Keratinocyte (primary cell): ENCODE data around the gene USP20. TPM values are rescaled to one million over a fixed set of nuclear protein-coding genes. Genes with fewer than 3 reads are reported as not detected.

Source experiments
- DNase-seq: peaks from one replicate; pipeline ENCODE4 v3.0.0-alpha.2; 2011; ENCODE audit warnings: low read depth, missing footprints, low spot score
- FAIRE-seq: peaks from 2 replicates; lab custom pipeline; 2011; peaks lifted over from hg19 to GRCh38; lab: Jason Lieb, UNC
- H2AFZ ChIP-seq: 2 replicates; pipeline ENCODE4 v1.6.0; 2012; ENCODE audit warnings: low read length, control low read depth, inconsistent platforms; ENCODE audit not compliant: control insufficient read depth
- H3K27ac ChIP-seq: 2 replicates; pipeline ENCODE4 v1.5.1; 2011; ENCODE audit warnings: low read length; ENCODE audit not compliant: control insufficient read depth, insufficient read depth
- H3K27me3 ChIP-seq: 3 replicates; pipeline ENCODE4 v1.6.0; 2011; ENCODE audit warnings: low read length; ENCODE audit not compliant: control insufficient read depth, insufficient read depth; ENCODE audit errors: extremely low read depth
- H3K36me3 ChIP-seq, 2 experiments: 2 replicates in 1 of 2; 3 replicates in 1 of 2; pipeline ENCODE4 v1.5.1; 2011; ENCODE audit warnings: low read length in 2 of 2, mild to moderate bottlenecking in 1 of 2; ENCODE audit not compliant: control insufficient read depth in 2 of 2, insufficient read depth in 2 of 2; ENCODE audit errors: extremely low read depth in 1 of 2
- H3K4me1 ChIP-seq: 3 replicates; pipeline ENCODE4 v1.5.1; 2011; ENCODE audit warnings: low read length; ENCODE audit not compliant: control insufficient read depth, insufficient read depth; ENCODE audit errors: extremely low read depth
- H3K4me2 ChIP-seq: 3 replicates; pipeline ENCODE4 v1.6.0; 2011; ENCODE audit warnings: low read depth, low read length; ENCODE audit not compliant: control insufficient read depth, insufficient read depth; ENCODE audit errors: extremely low read depth
- H3K4me3 ChIP-seq, 3 experiments: fragments of 200-600 bp in 1 of 3; sonication (generic) in 1 of 3; 2 replicates in 2 of 3; 3 replicates in 1 of 3; pipeline ENCODE4 v1.5.1; 2011 to 2016; ENCODE audit warnings: low read length in 3 of 3, mild to moderate bottlenecking in 3 of 3, control low read depth in 2 of 3, inconsistent platforms in 1 of 3, low read depth in 1 of 3, mixed read lengths in 1 of 3, mixed run types in 1 of 3, moderate library complexity in 1 of 3; ENCODE audit not compliant: control insufficient read depth in 2 of 3, insufficient read depth in 2 of 3; ENCODE audit errors: extremely low read depth in 1 of 3
- H3K79me2 ChIP-seq: 2 replicates; pipeline ENCODE4 v1.6.0; 2012; ENCODE audit warnings: low read length; ENCODE audit not compliant: control insufficient read depth, insufficient read depth
- H3K9ac ChIP-seq: 3 replicates; pipeline ENCODE4 v1.6.0; 2011; ENCODE audit warnings: low read length; ENCODE audit not compliant: control insufficient read depth, insufficient read depth; ENCODE audit errors: extremely low read depth
- H3K9me1 ChIP-seq: 3 replicates; pipeline ENCODE4 v1.6.0; 2011; ENCODE audit warnings: low read length; ENCODE audit not compliant: control insufficient read depth, insufficient read depth; ENCODE audit errors: extremely low read depth
- H3K9me3 ChIP-seq: 2 replicates; pipeline ENCODE4 v1.5.1; 2012; ENCODE audit warnings: low read depth, low read length; ENCODE audit not compliant: control insufficient read depth
- H4K20me1 ChIP-seq: 3 replicates; pipeline ENCODE4 v1.6.0; 2011; ENCODE audit warnings: low read length; ENCODE audit not compliant: control insufficient read depth, insufficient read depth; ENCODE audit errors: extremely low read depth
- EZH2 ChIP-seq: IDR thresholded peaks from one replicate; pipeline ENCODE4 v1.6.1; 2012; ENCODE audit warnings: inconsistent platforms, mild to moderate bottlenecking, low read length, moderate library complexity
- dilution Hi-C: fragments of 300-500 bp; cut with MboI; formaldehyde crosslinking; loops from one replicate; pipeline ENCODE4 v1.7.0; 2020; ENCODE audit warnings: low sequenced_read_pairs; ENCODE audit not compliant: extremely low pct_ligation_motif_present
- polyA plus RNA-seq, 5 experiments: library from polyadenylated mRNA; depleted of rRNA in 3 of 5; stranded (reverse) in 3 of 5; stranded (forward) in 1 of 5; unstranded in 1 of 5; fragments of >200 nt; gene quantifications; 1 replicate in 1 of 5; 2 replicates in 3 of 5; 3 replicates in 1 of 5; pipeline versions ENCODE4 v1.2.1 to v1.2.3, GENCODE V29; 2011 to 2012; ENCODE audit warnings: missing spikeins in 2 of 5, low read depth in 1 of 5, low replicate concordance in 1 of 5
- TF ChIP-seq, protein P1 (sequence below), 3 experiments: IDR thresholded peaks in 1 of 3; conservative IDR thresholded peaks in 1 of 3; optimal IDR thresholded peaks in 1 of 3; 2 replicates in 2 of 3; 3 replicates in 1 of 3; pipeline versions ENCODE3 to v1.5.1; 2011; ENCODE audit warnings: low read length in 3 of 3, mild to moderate bottlenecking in 3 of 3, moderate library complexity in 2 of 3, control low read depth in 1 of 3, inconsistent platforms in 1 of 3; ENCODE audit not compliant: insufficient read depth in 2 of 3; ENCODE audit errors: extremely low read depth in 1 of 3

Gene USP20
- polyA plus RNA-seq, 1 donor (not counting 4 experiments of a cell fraction or from before 2014, with no cell fraction given), result 6.4 TPM

DNA sequence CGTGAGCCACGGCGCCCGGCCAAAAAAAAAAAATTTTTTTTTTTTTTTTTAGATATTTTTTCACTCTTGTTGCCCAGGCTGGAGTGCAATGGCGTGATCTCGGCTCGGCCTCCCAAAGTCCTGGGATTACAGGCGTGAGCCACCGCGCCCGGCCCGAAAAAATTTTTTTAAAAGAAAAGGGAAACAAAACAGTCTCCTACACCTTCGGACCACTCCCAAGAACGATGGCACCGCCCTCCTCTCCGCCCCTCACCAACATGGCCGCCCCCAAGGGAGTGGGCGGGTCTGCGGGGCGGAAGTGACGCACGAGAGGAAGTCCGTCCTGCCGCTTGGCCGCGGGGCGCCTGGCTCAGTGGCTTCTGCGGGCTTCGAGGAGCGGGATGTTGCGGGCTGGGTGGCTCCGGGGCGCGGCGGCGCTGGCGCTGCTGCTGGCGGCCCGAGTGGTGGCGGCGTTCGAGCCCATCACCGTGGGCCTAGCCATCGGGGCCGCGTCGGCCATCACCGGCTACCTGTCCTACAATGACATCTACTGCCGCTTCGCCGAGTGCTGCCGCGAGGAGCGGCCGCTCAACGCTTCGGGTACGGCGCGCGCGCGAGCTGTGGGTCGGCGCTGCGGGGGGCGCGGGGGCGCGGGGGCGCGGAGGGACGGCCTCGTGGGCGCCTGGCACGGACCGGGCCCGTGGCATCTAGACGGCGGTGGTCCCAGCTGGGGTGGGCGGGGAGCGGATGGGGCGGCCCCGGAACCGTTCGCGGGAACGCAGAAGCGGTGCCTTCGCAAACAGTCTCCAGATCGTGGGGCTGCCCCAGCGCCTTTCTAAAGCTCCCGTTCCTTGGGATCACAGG lies 32.2 kb upstream of the USP20 start, which contains the start of gene TOR1B:
Gene TOR1B (plus strand): TSS at position 352 of the 843 bp plus-strand sequence. CDS start 29 bp downstream, at position 381.
- TF ChIP-seq EZH2, result no peak
- TF ChIP-seq, protein P1, sequence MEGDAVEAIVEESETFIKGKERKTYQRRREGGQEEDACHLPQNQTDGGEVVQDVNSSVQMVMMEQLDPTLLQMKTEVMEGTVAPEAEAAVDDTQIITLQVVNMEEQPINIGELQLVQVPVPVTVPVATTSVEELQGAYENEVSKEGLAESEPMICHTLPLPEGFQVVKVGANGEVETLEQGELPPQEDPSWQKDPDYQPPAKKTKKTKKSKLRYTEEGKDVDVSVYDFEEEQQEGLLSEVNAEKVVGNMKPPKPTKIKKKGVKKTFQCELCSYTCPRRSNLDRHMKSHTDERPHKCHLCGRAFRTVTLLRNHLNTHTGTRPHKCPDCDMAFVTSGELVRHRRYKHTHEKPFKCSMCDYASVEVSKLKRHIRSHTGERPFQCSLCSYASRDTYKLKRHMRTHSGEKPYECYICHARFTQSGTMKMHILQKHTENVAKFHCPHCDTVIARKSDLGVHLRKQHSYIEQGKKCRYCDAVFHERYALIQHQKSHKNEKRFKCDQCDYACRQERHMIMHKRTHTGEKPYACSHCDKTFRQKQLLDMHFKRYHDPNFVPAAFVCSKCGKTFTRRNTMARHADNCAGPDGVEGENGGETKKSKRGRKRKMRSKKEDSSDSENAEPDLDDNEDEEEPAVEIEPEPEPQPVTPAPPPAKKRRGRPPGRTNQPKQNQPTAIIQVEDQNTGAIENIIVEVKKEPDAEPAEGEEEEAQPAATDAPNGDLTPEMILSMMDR (optimal IDR thresholded peaks at IDR 0.05 in 1 of 3, IDR thresholded peaks at IDR 0.05 in 1 of 3, conservative IDR thresholded peaks at IDR 0.05 in 1 of 3; ENCODE audit: extremely low read depth in 1 of 3, insufficient read depth in 2 of 3, low read length in 3 of 3), result no peak
- Histone ChIP-seq H2AFZ (peak within 1 kb of the TSS; percentile 93), H3K4me2 (peak within 1 kb of the TSS; percentile 86), H3K79me2 (peaks cover 9% of the 10 kb centered on the region), H3K27ac (peak within 1 kb of the TSS; percentile 49), H3K4me3 (peak within 1 kb of the TSS; percentile 71 to 97 (median 82)), H3K9me3 (no peaks in the 10 kb centered on the region), H3K27me3 (no peaks in the 10 kb centered on the region), H3K9me1 (no peaks in the 10 kb centered on the region), H3K4me1 (peaks cover 6% of the 10 kb centered on the region), H3K36me3 (peaks cover 4% of the 10 kb centered on the region in 2 experiments), H3K9ac (peak within 1 kb of the TSS; percentile 39), H4K20me1 (no peaks in the 10 kb centered on the region)
- DNase-seq (peak; percentile 76), FAIRE-seq (no peak)
- dilution Hi-C loops, result no loop called here

DNA sequence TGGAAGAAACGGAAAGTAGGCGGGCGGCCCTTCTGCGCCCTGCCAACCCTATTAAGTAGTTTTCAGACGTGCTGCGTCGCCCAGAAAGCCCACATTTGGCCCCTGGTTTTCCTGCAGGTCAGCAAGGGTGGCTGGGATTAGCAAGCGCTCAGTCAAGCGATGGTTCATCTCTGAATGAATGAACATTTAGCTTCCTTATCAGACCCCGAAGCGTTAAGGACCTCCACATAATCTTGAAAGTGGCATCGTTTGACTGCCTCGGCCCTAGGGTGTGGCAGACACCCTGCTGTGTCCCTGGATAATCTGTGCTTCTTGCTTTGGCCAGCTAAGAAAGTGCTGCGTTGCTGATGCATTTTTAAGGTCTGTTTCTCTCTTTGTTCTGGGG lies 31.6 kb upstream of the USP20 start:
- H3K4me2 ChIP-seq, result peak overlapping the region; percentile 86
- H3K27me3 ChIP-seq, result no peaks in the 10 kb centered on the region
- no peak for FAIRE-seq
- H3K9me1 ChIP-seq, result no peaks in the 10 kb centered on the region
- H4K20me1 ChIP-seq, result no peaks in the 10 kb centered on the region
- H3K9ac ChIP-seq, result peak overlapping the region; percentile 39
- peaks cover 4 to 5% of the 10 kb centered on the region in 2 experiments for H3K36me3 ChIP-seq
- peaks cover 9% of the 10 kb centered on the region for H3K79me2 ChIP-seq
- H2AFZ ChIP-seq, result peak overlapping the region; percentile 41
- peak overlapping the region; percentile 5 for H3K27ac ChIP-seq
- dilution Hi-C loops, result no loop called here
- peaks cover 6% of the 10 kb centered on the region for H3K4me1 ChIP-seq
- DNase-seq, result no peak
- H3K4me3 ChIP-seq, result peak overlapping the region; percentile 56 to 97 (median 82)
- H3K9me3 ChIP-seq, result no peaks in the 10 kb centered on the region
- TF ChIP-seq EZH2, result no peak
- TF ChIP-seq, protein P1 (optimal IDR thresholded peaks at IDR 0.05 in 1 of 3, IDR thresholded peaks at IDR 0.05 in 1 of 3, conservative IDR thresholded peaks at IDR 0.05 in 1 of 3; ENCODE audit: extremely low read depth in 1 of 3, insufficient read depth in 2 of 3, low read length in 3 of 3), result no peak
